Astrocyte (in vitro differentiated cells and primary cell): ENCODE results near the gene KCNJ16. TPM values are rescaled to one million over a fixed set of nuclear protein-coding genes. Genes with fewer than 3 reads are reported as not detected.

ENCODE experiments used
- DNase-seq: peaks from one replicate; pipeline ENCODE4 v3.0.0-alpha.2; 2010; ENCODE audit warnings: low read depth
- FAIRE-seq: peaks from 2 replicates; lab custom pipeline; 2011; peaks lifted over from hg19 to GRCh38; lab: Jason Lieb, UNC
- H2AFZ ChIP-seq: 2 replicates; pipeline ENCODE4 v1.6.0; 2012; ENCODE audit warnings: low read depth, low read length, inconsistent platforms
- H3K27ac ChIP-seq: 2 replicates; pipeline ENCODE4 v1.5.1; 2011; ENCODE audit warnings: low read depth, low read length, inconsistent platforms
- H3K27me3 ChIP-seq: 2 replicates; pipeline ENCODE4 v1.6.0; 2011; ENCODE audit warnings: low read length, inconsistent platforms; ENCODE audit not compliant: insufficient read depth
- H3K36me3 ChIP-seq: 2 replicates; pipeline ENCODE4 v1.5.1; 2011; ENCODE audit warnings: low read length, inconsistent platforms; ENCODE audit not compliant: insufficient read depth
- H3K4me1 ChIP-seq: 2 replicates; pipeline ENCODE4 v1.5.1; 2011; ENCODE audit warnings: low read length, inconsistent platforms; ENCODE audit not compliant: insufficient read depth
- H3K4me2 ChIP-seq: 2 replicates; pipeline ENCODE4 v1.6.0; 2012; ENCODE audit warnings: low read length, inconsistent platforms
- H3K4me3 ChIP-seq: 2 replicates; pipeline ENCODE4 v1.5.1; 2011; ENCODE audit warnings: low read depth, mild to moderate bottlenecking, low read length, inconsistent platforms; ENCODE audit not compliant: insufficient read depth
- H3K79me2 ChIP-seq: 2 replicates; pipeline ENCODE4 v1.6.0; 2012; ENCODE audit warnings: mild to moderate bottlenecking, low read length, inconsistent platforms; ENCODE audit not compliant: insufficient read depth
- H3K9ac ChIP-seq: 2 replicates; pipeline ENCODE4 v1.6.0; 2012; ENCODE audit warnings: mild to moderate bottlenecking, low read length, inconsistent platforms
- H3K9me3 ChIP-seq: 2 replicates; pipeline ENCODE4 v1.5.1; 2012; ENCODE audit warnings: low read depth, mild to moderate bottlenecking, low read length, inconsistent platforms; ENCODE audit not compliant: insufficient read depth
- H4K20me1 ChIP-seq: 2 replicates; pipeline ENCODE4 v1.6.0; 2012; ENCODE audit warnings: low read length, inconsistent platforms; ENCODE audit not compliant: insufficient read depth
- H3K27ac Mint-ChIP-seq: one replicate; pipeline ENCODE4 v1.8.0; 2021; ENCODE audit warnings: mild to moderate bottlenecking, mixed read lengths; ENCODE audit not compliant: unreplicated experiment
- H3K27me3 Mint-ChIP-seq: one replicate; pipeline ENCODE4 v1.8.0; 2021; ENCODE audit warnings: low read depth, mixed read lengths; ENCODE audit not compliant: unreplicated experiment
- H3K36me3 Mint-ChIP-seq: one replicate; pipeline ENCODE4 v1.8.0; 2021; ENCODE audit warnings: low read depth, mixed read lengths; ENCODE audit not compliant: unreplicated experiment
- H3K4me1 Mint-ChIP-seq: one replicate; pipeline ENCODE4 v1.8.0; 2021; ENCODE audit warnings: low read depth, mixed read lengths; ENCODE audit not compliant: unreplicated experiment
- H3K4me3 Mint-ChIP-seq: one replicate; pipeline ENCODE4 v1.8.0; 2021; ENCODE audit warnings: mild to moderate bottlenecking, moderate library complexity, mixed read lengths; ENCODE audit not compliant: unreplicated experiment
- H3K9me3 Mint-ChIP-seq: one replicate; pipeline ENCODE4 v1.8.0; 2021; ENCODE audit warnings: mild to moderate bottlenecking, mixed read lengths; ENCODE audit not compliant: unreplicated experiment
- CTCF ChIP-seq: IDR thresholded peaks from 2 replicates; pipeline ENCODE4 v1.5.1; 2011; ENCODE audit warnings: low read depth, mild to moderate bottlenecking, inconsistent platforms, low read length, moderate library complexity; ENCODE audit not compliant: insufficient read depth
- EZH2 ChIP-seq: IDR thresholded peaks from 2 replicates; pipeline ENCODE4 v1.6.1; 2012; ENCODE audit warnings: mild to moderate bottlenecking, low read length, inconsistent platforms; ENCODE audit not compliant: insufficient read depth
- total RNA-seq: library from RNA; stranded (reverse); gene quantifications from 2 replicates; pipeline ENCODE4 v1.2.1, GENCODE V29; 2021

The KCNJ16 gene
- total RNA-seq, 1 donor from 2014 or later = 0.73 TPM

GRCh38 chr17:70091005-70091568 lies 16.1 kb downstream of the KCNJ16 start:
- no peak overlapping the region for H3K4me3 ChIP-seq
- no peak overlapping the region for H3K4me2 ChIP-seq
- H3K4me1 ChIP-seq = no peaks in the 10 kb centered on the region
- H3K9me3 Mint-ChIP-seq = no peaks in the 10 kb centered on the region
- H3K27me3 Mint-ChIP-seq = no peaks in the 10 kb centered on the region
- FAIRE-seq (no peak), DNase-seq (no peak)
- H3K27me3 ChIP-seq = no peaks in the 10 kb centered on the region
- H3K36me3 Mint-ChIP-seq = no peaks in the 10 kb centered on the region
- no peak overlapping the region for H3K27ac ChIP-seq
- no peaks in the 10 kb centered on the region for H3K4me1 Mint-ChIP-seq
- no peaks in the 10 kb centered on the region for H4K20me1 ChIP-seq
- H3K9ac ChIP-seq = no peak overlapping the region
- TF ChIP-seq CTCF (no peak), EZH2 (no peak)
- H3K79me2 ChIP-seq = no peaks in the 10 kb centered on the region
- no peak overlapping the region for H3K27ac Mint-ChIP-seq
- no peak overlapping the region for H3K4me3 Mint-ChIP-seq
- H3K9me3 ChIP-seq = no peaks in the 10 kb centered on the region
- H3K36me3 ChIP-seq = no peaks in the 10 kb centered on the region
- H2AFZ ChIP-seq = no peak overlapping the region

- Mint-ChIP-seq H3K27ac (no peak overlapping the region), H3K27me3 (no peaks in the 10 kb centered on the region), H3K4me1 (no peaks in the 10 kb centered on the region), H3K9me3 (no peaks in the 10 kb centered on the region), H3K4me3 (no peak overlapping the region), H3K36me3 (no peaks in the 10 kb centered on the region)
- Histone ChIP-seq H3K4me2 (no peak overlapping the region), H3K79me2 (no peaks in the 10 kb centered on the region), H4K20me1 (no peaks in the 10 kb centered on the region), H3K9ac (no peak overlapping the region), H3K27ac (no peak overlapping the region), H3K4me1 (no peaks in the 10 kb centered on the region), H3K36me3 (no peaks in the 10 kb centered on the region), H3K9me3 (no peaks in the 10 kb centered on the region), H3K4me3 (no peak overlapping the region), H2AFZ (no peak overlapping the region), H3K27me3 (no peaks in the 10 kb centered on the region)
- TF ChIP-seq CTCF (no peak), EZH2 (no peak)
- no peak for FAIRE-seq
- DNase-seq = peak; percentile 9
Measured at GRCh38 chr17:70091696-70092095, 16.7 kb downstream of the KCNJ16 start.

GRCh38 chr17:70093163-70093562 lies 18.1 kb downstream of the KCNJ16 start:
- H3K36me3 ChIP-seq = no peaks in the 10 kb centered on the region
- H3K4me1 ChIP-seq = no peaks in the 10 kb centered on the region
- no peak overlapping the region for H3K27ac Mint-ChIP-seq
- H3K4me1 Mint-ChIP-seq = no peaks in the 10 kb centered on the region
- H3K27me3 ChIP-seq = no peaks in the 10 kb centered on the region
- no peaks in the 10 kb centered on the region for H3K79me2 ChIP-seq
- H2AFZ ChIP-seq = no peak overlapping the region
- TF ChIP-seq CTCF (no peak), EZH2 (no peak)
- no peaks in the 10 kb centered on the region for H3K9me3 Mint-ChIP-seq
- DNase-seq (no peak), FAIRE-seq (no peak)
- H3K9me3 ChIP-seq = no peaks in the 10 kb centered on the region
- no peak overlapping the region for H3K9ac ChIP-seq
- H3K36me3 Mint-ChIP-seq = no peaks in the 10 kb centered on the region
- no peak overlapping the region for H3K27ac ChIP-seq
- no peak overlapping the region for H3K4me3 ChIP-seq
- no peaks in the 10 kb centered on the region for H4K20me1 ChIP-seq
- H3K4me3 Mint-ChIP-seq = no peak overlapping the region
- no peaks in the 10 kb centered on the region for H3K27me3 Mint-ChIP-seq
- no peak overlapping the region for H3K4me2 ChIP-seq
